Liver (tissue), 9 donors: ENCODE measurements around the gene GIMAP1. TPM values are rescaled to one million over a fixed set of nuclear protein-coding genes. Genes with fewer than 3 reads are reported as not detected.
"Not testable (repeated sequence)": the region's sequence is repeated elsewhere in the genome, so short reads cannot be mapped to it uniquely, and the experiment has no call there.

Experiments used
- DNase-seq: peaks from one replicate; pipeline ENCODE4 v3.0.0-alpha.2; 2017; ENCODE audit warnings: low spot score
- H3K27ac ChIP-seq, 2 donors: one replicate each; pipeline ENCODE4 v1.7.0; 2013; ENCODE audit warnings: inconsistent platforms in 2 of 2, low read length in 2 of 2, control low read depth in 1 of 2, low read depth in 1 of 2, mild to moderate bottlenecking in 1 of 2
- H3K27me3 ChIP-seq, 4 donors: one replicate each; pipeline versions ENCODE4 v1.6.1 to v1.7.0; 2013; ENCODE audit warnings: low read length in 3 of 4, inconsistent platforms in 1 of 4, mild to moderate bottlenecking in 1 of 4, moderate library complexity in 1 of 4; ENCODE audit not compliant: control insufficient read depth in 4 of 4, insufficient read depth in 4 of 4
- H3K36me3 ChIP-seq, 4 donors: one replicate each; pipeline versions ENCODE4 v1.6.1 to v1.7.0; 2013; ENCODE audit warnings: low read length in 3 of 4, mild to moderate bottlenecking in 3 of 4, low read depth in 1 of 4, moderate library complexity in 1 of 4; ENCODE audit not compliant: control insufficient read depth in 4 of 4, insufficient read depth in 3 of 4
- H3K4me1 ChIP-seq, 4 donors: one replicate each; pipeline versions ENCODE4 v1.6.1 to v1.7.0; 2013; ENCODE audit warnings: low read length in 3 of 4, mild to moderate bottlenecking in 3 of 4, moderate library complexity in 1 of 4; ENCODE audit not compliant: control insufficient read depth in 4 of 4, insufficient read depth in 4 of 4
- H3K4me3 ChIP-seq, 3 donors: one replicate each; pipeline versions ENCODE4 v1.6.1 to v1.7.0; 2013; ENCODE audit warnings: low read length in 3 of 3, control low read depth in 1 of 3, low read depth in 1 of 3, mild to moderate bottlenecking in 1 of 3
- H3K9ac ChIP-seq, 2 donors: one replicate each; pipeline ENCODE4 v1.7.0; 2013; ENCODE audit warnings: low read length in 2 of 2, mild to moderate bottlenecking in 2 of 2, moderate library complexity in 2 of 2, control low read depth in 1 of 2, low read depth in 1 of 2
- H3K9me3 ChIP-seq, 4 donors: one replicate each; pipeline versions ENCODE4 v1.6.1 to v1.7.0; 2013; ENCODE audit warnings: low read length in 3 of 4; ENCODE audit not compliant: control insufficient read depth in 4 of 4
- EGR1 ChIP-seq, 2 donors: IDR thresholded peaks; 2 replicates each; pipeline ENCODE4 v1.6.1; 2016 to 2018; ENCODE audit warnings: antibody characterized with exemption in 2 of 2, low read depth in 2 of 2
- FOXA1 ChIP-seq: IDR thresholded peaks from 2 replicates; pipeline ENCODE4 v1.6.1; 2016; ENCODE audit warnings: antibody characterized with exemption
- FOXA2 ChIP-seq: IDR thresholded peaks from 2 replicates; pipeline ENCODE4 v1.6.1; 2016; ENCODE audit warnings: antibody characterized with exemption
- GABPA ChIP-seq, 2 donors: IDR thresholded peaks in 1 of 2; conservative IDR thresholded peaks in 1 of 2; 2 replicates each; pipeline ENCODE4 v1.6.1; 2016; ENCODE audit warnings: antibody characterized with exemption in 2 of 2, mild to moderate bottlenecking in 1 of 2, moderate library complexity in 1 of 2
- HNF4A ChIP-seq, 2 donors: conservative IDR thresholded peaks; 2 replicates each; pipeline ENCODE4 v1.6.1; 2016; ENCODE audit warnings: antibody characterized with exemption in 2 of 2, mild to moderate bottlenecking in 2 of 2
- HNF4G ChIP-seq: IDR thresholded peaks from 2 replicates; pipeline ENCODE4 v1.6.1; 2016; ENCODE audit warnings: antibody characterized with exemption
- JUND ChIP-seq, 2 donors: IDR thresholded peaks; 2 replicates each; pipeline ENCODE4 v1.6.1; 2016; ENCODE audit warnings: antibody characterized with exemption in 2 of 2
- NR2F2 ChIP-seq: IDR thresholded peaks from 2 replicates; pipeline ENCODE4 v1.6.1; 2016; ENCODE audit warnings: antibody characterized with exemption
- RAD21 ChIP-seq, 2 donors: IDR thresholded peaks; 2 replicates each; pipeline ENCODE4 v1.6.1; 2016; ENCODE audit warnings: antibody characterized with exemption in 2 of 2, mild to moderate bottlenecking in 2 of 2
- RXRA ChIP-seq, 2 donors: IDR thresholded peaks; 2 replicates each; pipeline ENCODE4 v1.6.1; 2017 to 2018; ENCODE audit warnings: antibody characterized with exemption in 2 of 2, mild to moderate bottlenecking in 1 of 2
- SP1 ChIP-seq: IDR thresholded peaks from 2 replicates; pipeline ENCODE4 v1.6.1; 2018; ENCODE audit warnings: antibody characterized with exemption, mild to moderate bottlenecking
- TAF1 ChIP-seq: conservative IDR thresholded peaks from 2 replicates; pipeline ENCODE4 v1.6.1; 2016; ENCODE audit warnings: antibody characterized with exemption, mild to moderate bottlenecking
- YY1 ChIP-seq: IDR thresholded peaks from 2 replicates; pipeline ENCODE4 v1.6.1; 2016; ENCODE audit warnings: antibody characterized with exemption, mild to moderate bottlenecking
- WGBS: extraction: QIAGEN DNeasy Blood & Tissue Kit; methylation state at CpG from one replicate; pipeline ENCODE4 v1.1.7; 2013; 5-methylcytosine and 5-hydroxymethylcytosine counted together
- polyA plus RNA-seq, 2 donors: library from polyadenylated mRNA; stranded (reverse) in 1 of 2; unstranded in 1 of 2; fragments of 200-250 nt in 1 of 2; fragments of >200 nt in 1 of 2; fragmentation: Nextera tagmentation in 1 of 2; extraction: Ambion mirVana in 1 of 2; gene quantifications; one replicate each; pipeline versions ENCODE4 v1.2.1 to v1.2.3, GENCODE V29; 2013 to 2015
- total RNA-seq, 2 donors: library from RNA; depleted of rRNA; stranded (reverse); fragments of >200 nt; gene quantifications; one replicate each; pipeline ENCODE4 v1.2.3, GENCODE V29; 2014
- TF ChIP-seq, protein P1 (sequence below): IDR thresholded peaks from 2 replicates; pipeline ENCODE4 v1.6.1; 2016; ENCODE audit warnings: antibody characterized with exemption, mild to moderate bottlenecking
- TF ChIP-seq, protein P2 (sequence below): IDR thresholded peaks from 2 replicates; pipeline ENCODE4 v1.6.1; 2016; ENCODE audit warnings: antibody characterized with exemption
- TF ChIP-seq, protein P3 (sequence below): IDR thresholded peaks from 2 replicates; pipeline ENCODE4 v1.6.1; 2016; ENCODE audit warnings: antibody characterized with exemption
- TF ChIP-seq, protein P4 (sequence below): fragments of 150-350 bp; IDR thresholded peaks from 2 replicates; pipeline ENCODE4 v1.5.1; 2017; ENCODE audit warnings: improper control_type of control experiment, low read depth, low read length; ENCODE audit not compliant: missing input control
- TF ChIP-seq, protein P5 (sequence below): IDR thresholded peaks from 2 replicates; pipeline ENCODE4 v1.6.1; 2016; ENCODE audit warnings: antibody characterized with exemption
- donor health status: healthy.
- donor health status: healthy.
- donor health status: healthy.
- donor health status: healthy.
- donor health status: healthy.

The GIMAP1 gene
- total and polyA plus RNA-seq, 4 donors, result 1.5 to 3.8 (median 2.5) TPM

DNA sequence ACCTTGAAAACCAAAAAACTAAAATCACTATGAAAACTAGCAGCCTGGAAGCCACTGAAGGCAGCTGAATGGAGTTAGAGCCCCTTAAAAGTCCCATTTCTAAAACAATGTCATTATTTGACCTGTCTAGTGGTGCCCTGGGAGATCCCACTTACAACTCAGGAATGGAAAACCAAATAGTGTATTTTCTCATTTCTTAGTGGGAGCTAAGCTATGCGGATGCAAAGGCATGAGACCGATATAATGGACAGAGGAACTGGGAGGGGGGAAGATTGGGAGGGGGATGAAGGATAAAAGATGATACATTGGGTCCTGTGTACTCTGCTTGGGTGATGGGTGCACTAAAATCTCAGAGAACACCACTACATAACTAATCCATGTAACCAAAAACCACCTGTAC lies 40.7 kb upstream of the GIMAP1 start:
- no peaks in the 10 kb centered on the region for H3K4me1 ChIP-seq
- no peak overlapping the region for H3K27ac ChIP-seq
- H3K4me3 ChIP-seq, result no peak overlapping the region
- DNase-seq, result no peak
- no peaks in the 10 kb centered on the region for H3K9me3 ChIP-seq
- H3K36me3 ChIP-seq, result no peaks in the 10 kb centered on the region
- no peak for TF ChIP-seq HNF4A (conservative IDR thresholded peaks at IDR 0.05)
- TF ChIP-seq JUND (IDR thresholded peaks at IDR 0.05), result no peak
- TF ChIP-seq SP1, result no peak
- TF ChIP-seq, protein P1, sequence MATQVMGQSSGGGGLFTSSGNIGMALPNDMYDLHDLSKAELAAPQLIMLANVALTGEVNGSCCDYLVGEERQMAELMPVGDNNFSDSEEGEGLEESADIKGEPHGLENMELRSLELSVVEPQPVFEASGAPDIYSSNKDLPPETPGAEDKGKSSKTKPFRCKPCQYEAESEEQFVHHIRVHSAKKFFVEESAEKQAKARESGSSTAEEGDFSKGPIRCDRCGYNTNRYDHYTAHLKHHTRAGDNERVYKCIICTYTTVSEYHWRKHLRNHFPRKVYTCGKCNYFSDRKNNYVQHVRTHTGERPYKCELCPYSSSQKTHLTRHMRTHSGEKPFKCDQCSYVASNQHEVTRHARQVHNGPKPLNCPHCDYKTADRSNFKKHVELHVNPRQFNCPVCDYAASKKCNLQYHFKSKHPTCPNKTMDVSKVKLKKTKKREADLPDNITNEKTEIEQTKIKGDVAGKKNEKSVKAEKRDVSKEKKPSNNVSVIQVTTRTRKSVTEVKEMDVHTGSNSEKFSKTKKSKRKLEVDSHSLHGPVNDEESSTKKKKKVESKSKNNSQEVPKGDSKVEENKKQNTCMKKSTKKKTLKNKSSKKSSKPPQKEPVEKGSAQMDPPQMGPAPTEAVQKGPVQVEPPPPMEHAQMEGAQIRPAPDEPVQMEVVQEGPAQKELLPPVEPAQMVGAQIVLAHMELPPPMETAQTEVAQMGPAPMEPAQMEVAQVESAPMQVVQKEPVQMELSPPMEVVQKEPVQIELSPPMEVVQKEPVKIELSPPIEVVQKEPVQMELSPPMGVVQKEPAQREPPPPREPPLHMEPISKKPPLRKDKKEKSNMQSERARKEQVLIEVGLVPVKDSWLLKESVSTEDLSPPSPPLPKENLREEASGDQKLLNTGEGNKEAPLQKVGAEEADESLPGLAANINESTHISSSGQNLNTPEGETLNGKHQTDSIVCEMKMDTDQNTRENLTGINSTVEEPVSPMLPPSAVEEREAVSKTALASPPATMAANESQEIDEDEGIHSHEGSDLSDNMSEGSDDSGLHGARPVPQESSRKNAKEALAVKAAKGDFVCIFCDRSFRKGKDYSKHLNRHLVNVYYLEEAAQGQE, result no peak
- no peak for TF ChIP-seq FOXA2
- TF ChIP-seq, protein P2, sequence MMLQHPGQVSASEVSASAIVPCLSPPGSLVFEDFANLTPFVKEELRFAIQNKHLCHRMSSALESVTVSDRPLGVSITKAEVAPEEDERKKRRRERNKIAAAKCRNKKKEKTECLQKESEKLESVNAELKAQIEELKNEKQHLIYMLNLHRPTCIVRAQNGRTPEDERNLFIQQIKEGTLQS, result no peak
- TF ChIP-seq FOXA1, result no peak
- TF ChIP-seq NR2F2, result no peak
- no peak for TF ChIP-seq EGR1 (IDR thresholded peaks at IDR 0.05; ENCODE audit: low read depth in 2 of 2)
- TF ChIP-seq RAD21 (IDR thresholded peaks at IDR 0.05), result no peak
- TF ChIP-seq, protein P3, sequence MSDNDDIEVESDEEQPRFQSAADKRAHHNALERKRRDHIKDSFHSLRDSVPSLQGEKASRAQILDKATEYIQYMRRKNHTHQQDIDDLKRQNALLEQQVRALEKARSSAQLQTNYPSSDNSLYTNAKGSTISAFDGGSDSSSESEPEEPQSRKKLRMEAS, result no peak
- TF ChIP-seq HNF4G, result no peak
- TF ChIP-seq, protein P4, sequence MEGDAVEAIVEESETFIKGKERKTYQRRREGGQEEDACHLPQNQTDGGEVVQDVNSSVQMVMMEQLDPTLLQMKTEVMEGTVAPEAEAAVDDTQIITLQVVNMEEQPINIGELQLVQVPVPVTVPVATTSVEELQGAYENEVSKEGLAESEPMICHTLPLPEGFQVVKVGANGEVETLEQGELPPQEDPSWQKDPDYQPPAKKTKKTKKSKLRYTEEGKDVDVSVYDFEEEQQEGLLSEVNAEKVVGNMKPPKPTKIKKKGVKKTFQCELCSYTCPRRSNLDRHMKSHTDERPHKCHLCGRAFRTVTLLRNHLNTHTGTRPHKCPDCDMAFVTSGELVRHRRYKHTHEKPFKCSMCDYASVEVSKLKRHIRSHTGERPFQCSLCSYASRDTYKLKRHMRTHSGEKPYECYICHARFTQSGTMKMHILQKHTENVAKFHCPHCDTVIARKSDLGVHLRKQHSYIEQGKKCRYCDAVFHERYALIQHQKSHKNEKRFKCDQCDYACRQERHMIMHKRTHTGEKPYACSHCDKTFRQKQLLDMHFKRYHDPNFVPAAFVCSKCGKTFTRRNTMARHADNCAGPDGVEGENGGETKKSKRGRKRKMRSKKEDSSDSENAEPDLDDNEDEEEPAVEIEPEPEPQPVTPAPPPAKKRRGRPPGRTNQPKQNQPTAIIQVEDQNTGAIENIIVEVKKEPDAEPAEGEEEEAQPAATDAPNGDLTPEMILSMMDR, result no peak
- no peak for TF ChIP-seq GABPA (IDR thresholded peaks at IDR 0.05 in 1 of 2, conservative IDR thresholded peaks at IDR 0.05 in 1 of 2)
- TF ChIP-seq, protein P5, sequence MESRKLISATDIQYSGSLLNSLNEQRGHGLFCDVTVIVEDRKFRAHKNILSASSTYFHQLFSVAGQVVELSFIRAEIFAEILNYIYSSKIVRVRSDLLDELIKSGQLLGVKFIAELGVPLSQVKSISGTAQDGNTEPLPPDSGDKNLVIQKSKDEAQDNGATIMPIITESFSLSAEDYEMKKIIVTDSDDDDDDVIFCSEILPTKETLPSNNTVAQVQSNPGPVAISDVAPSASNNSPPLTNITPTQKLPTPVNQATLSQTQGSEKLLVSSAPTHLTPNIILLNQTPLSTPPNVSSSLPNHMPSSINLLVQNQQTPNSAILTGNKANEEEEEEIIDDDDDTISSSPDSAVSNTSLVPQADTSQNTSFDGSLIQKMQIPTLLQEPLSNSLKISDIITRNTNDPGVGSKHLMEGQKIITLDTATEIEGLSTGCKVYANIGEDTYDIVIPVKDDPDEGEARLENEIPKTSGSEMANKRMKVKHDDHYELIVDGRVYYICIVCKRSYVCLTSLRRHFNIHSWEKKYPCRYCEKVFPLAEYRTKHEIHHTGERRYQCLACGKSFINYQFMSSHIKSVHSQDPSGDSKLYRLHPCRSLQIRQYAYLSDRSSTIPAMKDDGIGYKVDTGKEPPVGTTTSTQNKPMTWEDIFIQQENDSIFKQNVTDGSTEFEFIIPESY, result no peak
- TF ChIP-seq TAF1, result no peak
- no peak for TF ChIP-seq RXRA (IDR thresholded peaks at IDR 0.05)
- TF ChIP-seq YY1, result no peak
- 65% methylated on average over 2 of the region's 2 CpGs for WGBS
- no peaks in the 10 kb centered on the region for H3K27me3 ChIP-seq
- H3K9ac ChIP-seq, result no peak overlapping the region

DNA sequence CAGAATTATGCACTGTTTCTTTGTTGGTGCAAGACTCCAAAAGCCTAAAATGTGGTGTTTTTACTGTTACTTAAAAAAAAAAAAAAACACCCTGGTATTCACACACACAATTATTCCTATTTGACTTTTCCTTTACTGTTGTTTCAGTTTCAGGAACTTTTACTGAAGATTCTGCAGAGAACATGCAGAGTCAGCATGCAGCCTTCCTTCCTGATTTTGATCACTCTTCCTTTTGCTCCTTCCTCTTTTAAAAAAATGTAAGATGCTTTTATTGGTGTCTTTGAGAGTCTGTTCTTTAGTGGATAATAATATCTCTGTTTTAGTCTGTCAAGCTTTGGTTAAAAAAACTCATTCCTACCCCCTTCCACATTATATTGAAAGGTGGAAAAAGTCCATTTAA lies 40.1 kb upstream of the GIMAP1 start:
- H3K9ac ChIP-seq, H3K27ac ChIP-seq, H3K36me3 ChIP-seq, H3K4me3 ChIP-seq, H3K9me3 ChIP-seq, DNase-seq, H3K27me3 ChIP-seq, H3K4me1 ChIP-seq: not testable (repeated sequence)
- TF ChIP-seq, protein P3, result peak; percentile 40

DNA sequence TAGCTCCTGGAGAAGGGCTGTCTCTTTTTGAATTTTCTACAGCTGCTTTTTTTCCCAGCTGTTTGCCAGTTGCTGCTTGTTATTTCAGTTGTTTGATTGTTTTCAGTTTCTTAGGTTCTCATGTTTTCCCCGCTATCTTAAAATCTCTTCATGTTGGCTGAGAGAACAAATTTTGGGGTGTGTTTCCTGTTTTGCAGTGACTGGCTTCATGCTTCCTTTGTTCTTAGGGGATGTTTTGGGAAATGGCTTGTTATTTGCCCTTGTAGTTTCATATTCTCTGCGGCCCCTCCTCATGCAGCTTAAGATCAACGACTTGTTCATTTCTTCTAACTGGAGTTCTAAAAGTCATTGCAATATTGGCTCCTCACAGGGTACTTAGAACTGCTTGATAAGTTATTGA lies 39.6 kb upstream of the GIMAP1 start:
- not testable (repeated sequence) for H3K36me3 ChIP-seq, H3K9ac ChIP-seq, H3K4me3 ChIP-seq, H3K4me1 ChIP-seq, H3K27me3 ChIP-seq, H3K9me3 ChIP-seq, DNase-seq, H3K27ac ChIP-seq
- 58% methylated on average over 3 of the region's 3 CpGs for whole genome bisulfite sequencing

DNA sequence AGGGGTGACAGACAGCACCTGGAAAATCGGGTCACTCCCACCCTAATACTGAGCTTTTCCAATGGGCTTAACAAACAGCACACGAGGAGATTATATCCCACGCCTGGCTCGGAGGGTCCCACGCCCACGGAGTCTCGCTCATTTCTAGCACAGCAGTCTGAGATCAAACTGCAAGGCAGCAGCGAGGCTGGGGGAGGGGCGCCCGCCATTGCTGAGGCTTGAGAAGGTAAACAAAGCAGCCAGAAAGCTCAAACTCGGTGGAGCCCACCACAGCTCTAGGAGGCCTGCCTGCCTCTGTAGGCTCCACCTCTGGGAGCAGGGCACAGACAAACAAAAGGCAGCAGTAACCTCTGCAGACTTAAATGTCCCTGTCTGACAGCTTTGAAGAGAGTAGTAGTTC lies 37.8 kb upstream of the GIMAP1 start:
- not testable (repeated sequence) for DNase-seq, H3K9me3 ChIP-seq, H3K36me3 ChIP-seq, H3K27me3 ChIP-seq, H3K9ac ChIP-seq, H3K4me3 ChIP-seq, H3K4me1 ChIP-seq, H3K27ac ChIP-seq
- WGBS, result 82% methylated on average over 11 of the region's 11 CpGs
